GM23248 (cell line): ENCODE measurements around the gene ATP2A3. TPM values are rescaled to one million over a fixed set of nuclear protein-coding genes. Genes with fewer than 3 reads are reported as not detected.

Experiments
- DNase-seq: peaks from one replicate; pipeline ENCODE4 v3.0.0-alpha.2; 2015
- H2AFZ ChIP-seq: fragments of 200-600 bp; sonication (generic); 2 replicates; pipeline ENCODE4 v1.6.1; 2016; ENCODE audit warnings: antibody characterized with exemption
- H3F3A ChIP-seq: fragments of 200-600 bp; sonication (generic); 2 replicates; pipeline ENCODE4 v1.6.1; 2016; ENCODE audit warnings: mild to moderate bottlenecking, antibody characterized with exemption, mixed run types; ENCODE audit not compliant: insufficient read depth
- H3K27ac ChIP-seq: fragments of 200-600 bp; sonication (generic); 2 replicates; pipeline ENCODE4 v1.5.1; 2016; ENCODE audit warnings: mild to moderate bottlenecking
- H3K27me3 ChIP-seq: fragments of 200-600 bp; sonication (generic); replicated peaks from 2 replicates; pipeline ENCODE4 v1.6.1; 2016; ENCODE audit warnings: mild to moderate bottlenecking; ENCODE audit not compliant: insufficient read depth
- H3K36me3 ChIP-seq: fragments of 200-600 bp; sonication (generic); 2 replicates; pipeline ENCODE4 v1.6.1; 2016; ENCODE audit warnings: low read depth, mild to moderate bottlenecking
- H3K4me1 ChIP-seq: fragments of 200-600 bp; sonication (generic); 2 replicates; pipeline ENCODE4 v1.6.1; 2016; ENCODE audit warnings: mild to moderate bottlenecking; ENCODE audit not compliant: insufficient read depth
- H3K4me2 ChIP-seq: fragments of 200-600 bp; sonication (generic); one replicate; pipeline ENCODE4 v1.6.1; 2016; ENCODE audit warnings: mild to moderate bottlenecking; ENCODE audit not compliant: unreplicated experiment
- H3K4me3 ChIP-seq: fragments of 200-600 bp; sonication (generic); 2 replicates; pipeline ENCODE4 v1.5.1; 2016; ENCODE audit warnings: mild to moderate bottlenecking
- H3K79me2 ChIP-seq: fragments of 200-600 bp; sonication (generic); 2 replicates; pipeline ENCODE4 v1.6.1; 2016; ENCODE audit warnings: mild to moderate bottlenecking; ENCODE audit not compliant: insufficient read depth
- H3K9ac ChIP-seq: fragments of 200-600 bp; sonication (generic); 2 replicates; pipeline ENCODE4 v1.6.1; 2016; ENCODE audit warnings: mild to moderate bottlenecking
- H3K9me2 ChIP-seq: fragments of 200-600 bp; sonication (generic); 2 replicates; pipeline ENCODE4 v1.6.1; 2016; ENCODE audit warnings: mixed run types, mild to moderate bottlenecking, moderate library complexity; ENCODE audit not compliant: insufficient read depth
- H3K9me3 ChIP-seq: fragments of 200-600 bp; sonication (generic); one replicate; pipeline ENCODE4 v1.6.1; 2017; ENCODE audit warnings: low read depth
- H4K20me1 ChIP-seq: fragments of 200-600 bp; sonication (generic); 2 replicates; pipeline ENCODE4 v1.6.0; 2016; ENCODE audit not compliant: insufficient read depth
- EZH2 ChIP-seq: fragments of 200-600 bp; sonication (generic); IDR thresholded peaks from 2 replicates; pipeline ENCODE4 v1.6.1; 2018; ENCODE audit warnings: antibody characterized with exemption, mild to moderate bottlenecking; ENCODE audit not compliant: insufficient read depth, poor library complexity, severe bottlenecking
- EZH2phosphoT487 ChIP-seq: fragments of 200-600 bp; sonication (generic); IDR thresholded peaks from 2 replicates; pipeline ENCODE4 v1.6.1; 2018; ENCODE audit warnings: antibody characterized with exemption, moderate library complexity, mild to moderate bottlenecking, low read depth; ENCODE audit not compliant: insufficient read depth
- WGBS, 2 experiments: methylation state at CpG; one replicate each; pipeline ENCODE4 v1.1.6; 2015 to 2017; ENCODE audit warnings: low lambda C conversion rate in 2 of 2, low coverage in 1 of 2; ENCODE audit errors: missing lambda C conversion rate in 2 of 2; 5-methylcytosine and 5-hydroxymethylcytosine counted together
- in situ Hi-C: fragments of 300-500 bp; cut with MboI; formaldehyde crosslinking; loops from 2 replicates; pipeline ENCODE4 v1.15.0; 2020
- polyA plus RNA-seq: library from polyadenylated mRNA; unstranded; fragments of >200 nt; fragmentation: Nextera tagmentation; extraction: Ambion mirVana; gene quantifications from 2 replicates; pipeline ENCODE4 v1.2.1, GENCODE V29; 2016
- total RNA-seq: library from RNA; depleted of rRNA; stranded (reverse); fragments of >200 nt; shearing (Covaris generic); gene quantifications from 2 replicates; pipeline ENCODE4 v1.2.3, GENCODE V29; 2014

ATP2A3 gene
- total and polyA plus RNA-seq, 2 experiments from 2014 or later: 0.81 to 0.86 TPM

DNA sequence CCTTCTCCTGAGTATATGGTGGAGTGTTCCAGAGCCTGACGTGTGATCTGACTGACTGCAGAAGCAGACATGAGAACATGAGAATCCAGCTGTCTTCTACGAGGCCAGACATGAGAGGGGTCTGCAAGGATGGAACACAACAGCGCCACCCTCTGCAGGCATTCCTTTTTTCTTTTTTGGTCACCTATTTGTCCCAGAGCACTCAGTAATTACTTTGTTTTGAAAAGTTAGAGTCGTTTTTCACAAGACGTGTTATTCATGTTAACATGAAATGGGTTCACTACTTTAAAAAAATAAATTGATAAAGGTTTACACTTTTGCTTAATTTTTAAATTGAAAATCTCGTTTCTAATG lies 43.8 kb upstream of the ATP2A3 start:
- DNase-seq: no peak
- Histone ChIP-seq H2AFZ (no peak overlapping the region), H3K36me3 (peaks cover 7% of the 10 kb centered on the region; the same call in 1 of the 2 replicates), H3K79me2 (no peaks in the 10 kb centered on the region), H3F3A (no peaks in the 10 kb centered on the region), H3K4me1 (no peaks in the 10 kb centered on the region), H3K9ac (no peak overlapping the region), H3K9me2 (no peaks in the 10 kb centered on the region), H3K4me2 (no peak overlapping the region), H4K20me1 (no peaks in the 10 kb centered on the region), H3K4me3 (no peak overlapping the region), H3K27ac (no peak overlapping the region), H3K9me3 (no peaks in the 10 kb centered on the region), H3K27me3 (no peaks in the 10 kb centered on the region)
- WGBS, 2 experiments: 63 to 67% methylated on average over 6 of the region's 6 CpGs
- TF ChIP-seq EZH2 (no peak), EZH2phosphoT487 (no peak)
- in situ Hi-C loops: loop anchor here (10.0 kb wide), 1 partner anchor 93 kb away; the partner anchor contains the start of gene P2RX1

DNA sequence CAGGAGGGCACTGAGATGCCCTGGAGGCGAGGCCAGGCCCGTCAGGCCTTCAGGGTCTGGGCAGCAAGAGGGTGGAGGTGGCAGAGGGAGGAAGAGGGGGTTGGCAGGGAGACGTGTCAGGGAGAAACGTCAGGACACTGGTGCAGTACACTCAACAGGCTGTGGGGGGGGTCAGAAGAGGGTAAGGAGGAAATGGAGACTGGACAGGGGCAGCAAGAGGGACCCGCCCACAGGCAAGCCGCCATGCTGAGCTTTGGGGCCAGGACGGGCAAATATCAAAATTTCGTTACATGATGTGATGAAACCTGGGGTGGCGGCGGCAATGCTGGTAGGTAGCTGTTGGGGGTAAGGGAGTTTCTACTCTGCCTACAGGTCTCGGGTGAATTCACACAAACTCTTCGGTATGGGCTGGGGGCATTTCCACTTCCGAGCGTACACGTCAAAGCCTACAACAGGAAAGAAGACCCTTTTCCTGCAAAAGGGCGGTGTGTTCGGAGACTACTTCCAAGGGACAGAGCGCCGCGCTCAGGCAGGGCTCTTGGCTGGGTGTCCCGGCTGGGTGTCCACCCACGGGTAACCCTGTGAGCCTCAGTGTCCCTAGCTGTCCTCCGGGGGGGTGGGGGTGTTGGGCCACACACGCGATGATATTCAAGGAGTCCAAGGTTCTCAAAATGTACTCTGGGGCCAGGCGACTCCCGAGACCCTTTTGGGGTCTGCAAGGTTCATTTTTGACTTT lies 43.3 kb upstream of the ATP2A3 start:
- H3K9me2 ChIP-seq: no peaks in the 10 kb centered on the region
- H2AFZ ChIP-seq: no peak overlapping the region
- no peak for DNase-seq
- H3K36me3 ChIP-seq: peaks cover 5% of the 10 kb centered on the region; the same call in 1 of the 2 replicates
- H3K27ac ChIP-seq: no peak overlapping the region
- no peak overlapping the region for H3K4me2 ChIP-seq
- H3K27me3 ChIP-seq: no peaks in the 10 kb centered on the region
- no peaks in the 10 kb centered on the region for H3K79me2 ChIP-seq
- no peak overlapping the region for H3K9ac ChIP-seq
- WGBS, 2 experiments: 92 to 93% methylated on average over 27 of the region's 27 CpGs
- peaks cover 3% of the 10 kb centered on the region for H3K4me1 ChIP-seq
- no peak overlapping the region for H3K4me3 ChIP-seq
- no peak for TF ChIP-seq EZH2
- TF ChIP-seq EZH2phosphoT487: no peak
- no peaks in the 10 kb centered on the region for H3K9me3 ChIP-seq
- no peaks in the 10 kb centered on the region for H3F3A ChIP-seq
- H4K20me1 ChIP-seq: no peaks in the 10 kb centered on the region
- in situ Hi-C loops: loop anchor here (10.0 kb wide), 1 partner anchor 93 kb away; the partner anchor contains the start of gene P2RX1

DNA sequence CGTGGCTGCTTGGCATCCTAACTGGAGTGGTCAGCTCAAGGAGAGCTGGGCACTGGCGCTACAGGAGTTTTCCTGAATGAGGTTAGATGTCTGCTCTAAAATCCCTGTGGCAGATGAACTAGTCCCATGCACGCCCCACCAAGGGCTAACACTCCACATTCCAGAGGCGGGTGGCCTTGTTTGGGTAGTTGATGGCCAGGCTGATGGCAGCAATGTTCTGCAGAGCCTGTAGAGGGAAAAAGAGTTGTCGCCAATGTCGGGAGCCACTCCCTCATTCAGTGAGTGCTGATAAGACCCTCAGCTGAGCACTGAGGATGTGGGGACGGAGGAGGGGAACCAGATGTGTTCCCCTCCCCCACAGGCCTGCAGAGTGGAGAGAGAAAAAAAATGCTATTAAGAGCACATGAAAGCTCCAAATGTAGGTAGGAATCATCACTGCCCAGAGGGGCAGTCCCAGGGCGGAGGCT lies 42.5 kb upstream of the ATP2A3 start:
- Histone ChIP-seq H3K36me3 (no peaks in the 10 kb centered on the region; the same call in 1 of the 2 replicates), H2AFZ (no peak overlapping the region), H3K4me3 (no peak overlapping the region), H3K79me2 (no peaks in the 10 kb centered on the region), H3K27ac (no peak overlapping the region), H4K20me1 (no peaks in the 10 kb centered on the region), H3F3A (no peaks in the 10 kb centered on the region), H3K4me2 (no peak overlapping the region), H3K9me3 (no peaks in the 10 kb centered on the region), H3K9me2 (no peaks in the 10 kb centered on the region), H3K4me1 (peaks cover 7% of the 10 kb centered on the region), H3K9ac (no peak overlapping the region), H3K27me3 (no peaks in the 10 kb centered on the region)
- TF ChIP-seq EZH2phosphoT487 (no peak), EZH2 (no peak)
- in situ Hi-C loops: loop anchor here (10.0 kb wide), 1 partner anchor 92 kb away; the partner anchor contains the start of gene P2RX1
- no peak for DNase-seq
- WGBS, 2 experiments: 84 to 94% methylated on average over 8 of the region's 8 CpGs

DNA sequence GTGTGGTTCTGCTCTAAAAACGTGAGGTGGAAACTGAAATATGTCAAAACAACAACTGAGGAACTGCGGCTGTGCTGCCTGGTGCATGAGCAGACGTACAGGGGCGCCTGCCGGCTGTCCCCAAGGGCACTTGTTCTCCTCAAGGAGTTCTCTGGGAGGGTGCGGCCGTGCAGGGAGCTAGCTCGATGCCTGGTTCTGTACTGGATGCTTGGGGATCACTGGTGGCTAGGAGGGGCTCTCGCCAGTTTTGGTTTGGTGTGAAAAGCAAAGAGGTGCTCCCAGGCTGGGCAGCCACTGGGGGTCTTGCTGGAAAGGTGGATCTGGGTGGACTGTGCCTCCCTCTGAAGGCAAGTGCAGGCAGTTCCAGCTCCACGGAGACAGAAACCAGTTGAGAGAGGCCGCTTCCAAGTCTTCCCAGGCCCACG lies 41.9 kb upstream of the ATP2A3 start:
- WGBS, 2 experiments: 88 to 89% methylated on average over 12 of the region's 12 CpGs
- Histone ChIP-seq H3K9me3 (no peaks in the 10 kb centered on the region), H3K4me1 (peaks cover 7% of the 10 kb centered on the region), H3K4me3 (no peak overlapping the region), H2AFZ (no peak overlapping the region), H3K27me3 (no peaks in the 10 kb centered on the region), H4K20me1 (no peaks in the 10 kb centered on the region), H3K79me2 (no peaks in the 10 kb centered on the region), H3K9me2 (no peaks in the 10 kb centered on the region), H3K9ac (no peak overlapping the region), H3K27ac (no peak overlapping the region), H3F3A (no peaks in the 10 kb centered on the region; the same call in 1 of the 2 replicates), H3K4me2 (no peak overlapping the region), H3K36me3 (no peaks in the 10 kb centered on the region; the same call in 1 of the 2 replicates)
- no peak for TF ChIP-seq EZH2phosphoT487
- DNase-seq: no peak
- in situ Hi-C loops: loop anchor here (10.0 kb wide), 1 partner anchor 91 kb away; the partner anchor contains the start of gene P2RX1
